ENCODE measurements around the gene PBX3. TPM values are rescaled to one million over a fixed set of nuclear protein-coding genes. Genes with fewer than 3 reads are reported as not detected.
A peak's percentile ranks its signal among the peaks of the same experiment; 100 is the strongest.

PBX3 gene
- total RNA-seq, 1 donor from 2014 or later, result 11.0 TPM

DNA sequence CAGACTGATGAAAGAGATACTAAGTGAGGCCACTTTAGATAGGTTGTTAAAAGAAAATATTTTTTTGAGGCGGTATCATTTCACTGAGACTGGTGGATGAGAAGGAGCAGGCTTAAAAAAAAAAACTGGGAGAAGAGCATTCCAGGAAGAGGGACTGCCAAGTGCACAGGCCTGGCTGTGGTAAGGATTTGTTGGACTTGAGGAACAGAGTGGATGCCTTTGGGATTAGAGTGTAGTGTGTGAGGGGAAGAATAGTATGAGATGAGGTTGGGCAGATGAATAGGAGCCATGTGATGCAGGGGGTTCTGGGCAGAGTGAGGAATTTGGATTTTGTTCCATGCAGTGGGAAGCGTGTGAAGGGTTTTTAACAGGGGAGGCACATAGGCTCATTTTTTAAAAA lies 57.9 kb downstream of the PBX3 start:
- TF ChIP-seq, protein P1, sequence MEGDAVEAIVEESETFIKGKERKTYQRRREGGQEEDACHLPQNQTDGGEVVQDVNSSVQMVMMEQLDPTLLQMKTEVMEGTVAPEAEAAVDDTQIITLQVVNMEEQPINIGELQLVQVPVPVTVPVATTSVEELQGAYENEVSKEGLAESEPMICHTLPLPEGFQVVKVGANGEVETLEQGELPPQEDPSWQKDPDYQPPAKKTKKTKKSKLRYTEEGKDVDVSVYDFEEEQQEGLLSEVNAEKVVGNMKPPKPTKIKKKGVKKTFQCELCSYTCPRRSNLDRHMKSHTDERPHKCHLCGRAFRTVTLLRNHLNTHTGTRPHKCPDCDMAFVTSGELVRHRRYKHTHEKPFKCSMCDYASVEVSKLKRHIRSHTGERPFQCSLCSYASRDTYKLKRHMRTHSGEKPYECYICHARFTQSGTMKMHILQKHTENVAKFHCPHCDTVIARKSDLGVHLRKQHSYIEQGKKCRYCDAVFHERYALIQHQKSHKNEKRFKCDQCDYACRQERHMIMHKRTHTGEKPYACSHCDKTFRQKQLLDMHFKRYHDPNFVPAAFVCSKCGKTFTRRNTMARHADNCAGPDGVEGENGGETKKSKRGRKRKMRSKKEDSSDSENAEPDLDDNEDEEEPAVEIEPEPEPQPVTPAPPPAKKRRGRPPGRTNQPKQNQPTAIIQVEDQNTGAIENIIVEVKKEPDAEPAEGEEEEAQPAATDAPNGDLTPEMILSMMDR (conservative IDR thresholded peaks at IDR 0.05; ENCODE audit: low read depth, low read length), result no peak
- DNase-seq (ENCODE audit: low read depth), result no peak

DNA sequence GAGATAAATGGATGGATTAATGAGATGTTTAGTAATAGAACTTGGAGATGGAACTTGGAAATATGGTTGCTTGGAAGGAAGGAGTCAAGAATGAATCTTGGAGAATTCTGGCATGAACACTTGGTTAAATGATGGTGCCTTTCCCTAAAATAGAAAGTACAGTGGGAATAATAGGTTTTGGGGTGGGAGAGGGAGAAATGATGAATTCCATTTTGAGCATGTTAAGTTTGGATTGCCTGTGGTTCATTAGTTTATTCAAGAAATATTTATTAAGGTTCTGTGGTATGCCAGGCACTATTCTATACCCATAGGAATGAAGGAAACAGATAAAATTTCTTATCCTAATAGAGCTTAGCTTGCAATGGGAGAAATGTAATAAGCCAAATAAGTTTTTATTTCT lies 58.4 kb downstream of the PBX3 start:
- TF ChIP-seq, protein P1 (conservative IDR thresholded peaks at IDR 0.05; ENCODE audit: low read depth, low read length), result no peak
- H3K4me3 ChIP-seq (ENCODE audit: low read depth, low read length), result no peak overlapping the region
- no peak for DNase-seq (ENCODE audit: low read depth)

More for the DNA sequence above, 57.9 kb downstream of the PBX3 start:
- no peak overlapping the region for H3K4me3 ChIP-seq (ENCODE audit: low read depth, low read length)

DNA sequence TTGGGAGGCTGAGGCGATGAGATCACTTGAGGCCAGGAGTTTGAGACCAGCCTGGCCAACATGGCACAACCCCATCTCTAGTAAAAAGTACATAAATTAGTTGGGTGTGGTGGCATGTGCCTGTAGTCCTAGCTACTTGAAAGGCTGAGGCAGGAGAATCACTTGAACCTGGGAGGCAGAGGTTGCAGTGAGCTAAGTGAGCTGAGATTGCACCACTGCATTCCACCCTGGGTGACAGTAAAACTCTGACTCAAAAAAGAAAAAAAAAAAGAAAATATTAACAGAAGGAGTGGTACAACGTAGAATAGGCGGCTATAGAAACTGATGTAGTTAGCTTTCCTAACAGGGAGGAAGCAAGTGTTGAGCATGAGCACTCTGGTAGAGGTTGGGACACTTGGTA lies 59.9 kb downstream of the PBX3 start:
- TF ChIP-seq, protein P1 (conservative IDR thresholded peaks at IDR 0.05; ENCODE audit: low read depth, low read length), result no peak
- DNase-seq (ENCODE audit: low read depth), result no peak
- no peak overlapping the region for H3K4me3 ChIP-seq (ENCODE audit: low read depth, low read length)

DNA sequence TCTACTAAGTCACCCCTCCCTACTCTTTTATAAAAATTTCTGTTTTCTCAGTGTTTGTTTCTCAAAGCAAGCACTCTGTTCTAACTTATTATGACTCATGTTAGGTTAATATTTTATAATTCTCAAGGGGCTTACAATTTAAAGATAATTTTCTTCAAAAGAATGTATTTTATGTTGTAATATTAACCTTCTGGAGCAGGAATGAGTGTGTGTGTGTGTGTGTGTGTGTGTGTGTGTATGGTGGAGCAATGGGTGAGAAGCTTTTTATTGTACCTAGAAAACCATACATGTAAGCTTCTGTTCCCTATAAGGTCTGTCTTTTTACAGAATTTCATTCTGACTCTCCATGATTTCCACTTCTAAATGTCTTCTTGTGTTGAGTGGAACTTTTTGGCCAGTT lies 63.0 kb downstream of the PBX3 start:
- no peak overlapping the region for H3K4me3 ChIP-seq (ENCODE audit: low read depth, low read length)
- TF ChIP-seq, protein P1 (conservative IDR thresholded peaks at IDR 0.05; ENCODE audit: low read depth, low read length), result no peak
- DNase-seq (ENCODE audit: low read depth), result no peak

DNA sequence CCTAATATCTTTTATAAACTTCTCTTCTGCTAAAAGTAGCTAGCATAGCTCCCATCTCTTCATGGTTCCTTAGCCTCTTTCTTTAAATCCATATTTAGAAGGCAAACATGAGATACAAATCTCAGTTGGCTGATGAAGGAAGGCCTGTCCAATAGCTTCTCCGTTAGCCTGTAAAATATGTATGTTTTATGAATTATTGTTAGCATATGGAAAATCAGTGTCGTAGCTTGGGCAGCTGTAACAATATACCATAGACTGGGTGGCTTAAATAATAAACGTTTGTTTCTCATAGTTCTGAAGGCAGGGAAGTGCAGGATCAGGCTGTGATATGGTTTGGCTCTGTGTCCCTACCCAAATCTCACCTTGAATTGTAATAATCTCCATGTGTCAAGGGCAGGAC lies 63.8 kb downstream of the PBX3 start:
- no peak for DNase-seq (ENCODE audit: low read depth)
- TF ChIP-seq, protein P1 (conservative IDR thresholded peaks at IDR 0.05; ENCODE audit: low read depth, low read length), result no peak
- no peak overlapping the region for H3K4me3 ChIP-seq (ENCODE audit: low read depth, low read length)

DNA sequence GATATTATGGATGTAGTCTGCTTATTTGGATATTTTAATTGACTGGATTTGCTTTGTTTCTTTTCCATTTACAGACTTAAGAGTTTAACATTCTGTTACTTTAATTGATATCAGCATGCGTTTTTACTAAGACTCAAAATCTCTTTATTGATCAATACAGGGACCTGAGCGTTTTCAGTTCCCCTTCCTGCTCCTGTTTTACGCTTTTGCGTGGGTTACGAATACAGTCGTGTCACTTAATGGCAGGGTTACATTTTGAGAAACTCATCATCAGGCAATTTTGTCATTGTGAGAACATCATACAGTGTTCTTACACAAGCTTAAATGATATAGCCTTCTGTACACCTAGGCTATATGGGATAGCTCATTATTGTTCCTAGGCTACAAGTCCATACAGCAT lies 65.2 kb downstream of the PBX3 start:
- DNase-seq (ENCODE audit: low read depth), result no peak
- no peak overlapping the region for H3K4me3 ChIP-seq (ENCODE audit: low read depth, low read length)
- TF ChIP-seq, protein P1 (conservative IDR thresholded peaks at IDR 0.05; ENCODE audit: low read depth, low read length), result no peak

DNA sequence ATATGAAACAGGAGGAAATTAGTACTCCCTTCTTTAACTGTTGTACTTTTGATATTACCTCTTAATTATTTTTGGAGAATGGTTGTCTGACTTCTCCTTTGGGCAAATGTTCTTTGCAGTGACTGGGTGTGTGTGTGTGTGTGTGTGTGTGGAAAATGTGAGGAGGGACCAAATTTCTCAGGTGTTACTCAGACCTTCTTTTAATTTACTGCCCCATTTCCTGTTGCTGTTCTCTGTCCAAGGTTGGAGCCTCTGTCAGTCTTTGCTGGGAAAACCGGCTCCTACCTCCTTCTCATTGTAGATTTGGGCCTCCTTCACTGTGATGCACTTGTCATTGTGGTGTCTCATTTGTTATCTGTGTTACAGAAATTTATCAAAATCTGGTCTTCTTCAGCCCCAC lies 68.4 kb downstream of the PBX3 start:
- peak; percentile 22 for DNase-seq (ENCODE audit: low read depth)
- TF ChIP-seq, protein P1 (conservative IDR thresholded peaks at IDR 0.05; ENCODE audit: low read depth, low read length), result no peak
- H3K4me3 ChIP-seq (ENCODE audit: low read depth, low read length), result no peak overlapping the region

All from epithelial cell of proximal tubule (primary cell).